GM19240 (cell line): ENCODE measurements around the gene S100A9.
"Not testable (repeated sequence)": the region's sequence is repeated elsewhere in the genome, so short reads cannot be mapped to it uniquely, and the experiment has no call there.

Experiments
- DNase-seq: peaks from one replicate; pipeline ENCODE4 v3.0.0; 2011; ENCODE audit warnings: low spot score; ENCODE audit not compliant: insufficient read length

Gene S100A9

DNA sequence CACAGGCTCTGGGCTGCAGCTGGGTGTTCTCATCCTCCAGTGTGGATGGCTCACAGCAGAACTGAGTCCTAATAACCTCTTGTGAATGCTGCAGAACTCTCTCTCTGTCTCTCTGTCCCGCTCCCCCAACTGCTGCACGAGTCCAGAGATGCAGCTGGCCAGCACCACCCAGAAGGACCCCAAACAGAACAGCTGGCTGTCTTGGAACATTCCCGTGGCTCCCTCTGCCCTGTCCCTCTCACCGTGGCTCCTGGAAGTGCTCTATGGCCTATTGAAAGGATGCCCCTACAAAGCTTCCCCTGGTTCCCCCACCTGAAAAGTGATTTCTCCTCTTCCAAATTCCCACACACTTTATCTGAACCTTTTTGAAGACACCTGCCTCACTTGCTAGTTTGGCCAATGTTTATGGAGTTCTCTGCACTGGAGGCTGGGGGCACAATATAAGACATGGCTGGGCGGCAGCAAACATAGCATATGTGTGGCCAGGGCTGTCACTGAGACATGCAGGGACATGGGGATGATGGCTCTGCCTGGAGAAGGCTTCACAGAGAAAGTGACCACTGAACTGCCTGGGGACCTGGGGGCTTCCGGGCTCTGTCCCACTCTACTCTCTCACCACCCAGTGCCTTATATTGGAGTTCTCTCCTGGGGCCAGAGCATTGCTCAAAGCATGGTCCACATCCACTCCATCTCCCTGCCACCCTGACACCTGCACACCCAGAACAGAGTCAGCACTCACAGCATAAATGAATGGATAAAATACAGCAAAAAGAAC is 48.4 kb downstream of the S100A9 start:
- not testable (repeated sequence) for DNase-seq

- not testable (repeated sequence) for DNase-seq
Observed at GRCh38 chr1:153407274-153407673, 49.6 kb downstream of the S100A9 start.
